ENCODE measurements around the gene CHCHD3. TPM values are rescaled to one million over a fixed set of nuclear protein-coding genes. Genes with fewer than 3 reads are reported as not detected.

CHCHD3 gene
- total and polyA plus RNA-seq, 2 donors (not counting 1 experiment from before 2014, with no cell fraction given): 80.8 to 94.0 TPM

- no peak for DNase-seq (ENCODE audit: low read depth in 2 of 2)
- no peak overlapping the region for H3K9ac ChIP-seq (ENCODE audit: insufficient read depth, low read length)
- no peaks in the 10 kb centered on the region for H3K4me1 ChIP-seq (ENCODE audit: control insufficient read depth, extremely low read depth, insufficient read depth, low read length)
- H3K4me3 ChIP-seq (replicated peaks in 1 of 4; ENCODE audit: control extremely low read depth in 1 of 4, insufficient read depth in 1 of 4, low read depth in 3 of 4, low read length in 4 of 4): no peak overlapping the region
- no peak overlapping the region for H3K27ac ChIP-seq (ENCODE audit: insufficient read depth, low read length)
- no peak for TF ChIP-seq CTCF (conservative IDR thresholded peaks at IDR 0.05 in 1 of 2, IDR thresholded peaks at IDR 0.05 in 1 of 2; ENCODE audit: low read depth in 1 of 2, low read length in 2 of 2)
- no peak for TF ChIP-seq EZH2 (IDR thresholded peaks at IDR 0.05; ENCODE audit: low read length, missing control alignments)
- H4K20me1 ChIP-seq (ENCODE audit: control insufficient read depth, extremely low read depth, insufficient read depth, low read length): no peaks in the 10 kb centered on the region
- no peak overlapping the region for H3K4me2 ChIP-seq (ENCODE audit: extremely low read depth, insufficient read depth, low read length)
- H3K36me3 ChIP-seq (ENCODE audit: control insufficient read depth, insufficient read depth, low read length): no peaks in the 10 kb centered on the region
- H3K9me3 ChIP-seq (ENCODE audit: control insufficient read depth, insufficient read depth, low read depth, low read length): no peaks in the 10 kb centered on the region
- H2AFZ ChIP-seq (ENCODE audit: low read length): no peak overlapping the region
- no peaks in the 10 kb centered on the region for H3K79me2 ChIP-seq (ENCODE audit: control insufficient read depth, insufficient read depth, low read length)
- H3K27me3 ChIP-seq (ENCODE audit: control insufficient read depth, insufficient read depth, low read length): no peaks in the 10 kb centered on the region
Measured at GRCh38 chr7:132825222-132825621, 256.7 kb downstream of the CHCHD3 start.

GRCh38 chr7:132819648-132820047 lies 262.2 kb downstream of the CHCHD3 start:
- no peak for DNase-seq (ENCODE audit: low read depth in 2 of 2)
- H4K20me1 ChIP-seq (ENCODE audit: control insufficient read depth, extremely low read depth, insufficient read depth, low read length): no peaks in the 10 kb centered on the region
- no peak overlapping the region for H2AFZ ChIP-seq (ENCODE audit: low read length)
- no peak overlapping the region for H3K4me2 ChIP-seq (ENCODE audit: extremely low read depth, insufficient read depth, low read length)
- no peaks in the 10 kb centered on the region for H3K4me1 ChIP-seq (ENCODE audit: control insufficient read depth, extremely low read depth, insufficient read depth, low read length)
- H3K27me3 ChIP-seq (ENCODE audit: control insufficient read depth, insufficient read depth, low read length): no peaks in the 10 kb centered on the region
- no peak overlapping the region for H3K4me3 ChIP-seq (replicated peaks in 1 of 4; ENCODE audit: control extremely low read depth in 1 of 4, insufficient read depth in 1 of 4, low read depth in 3 of 4, low read length in 4 of 4)
- TF ChIP-seq CTCF (conservative IDR thresholded peaks at IDR 0.05 in 1 of 2, IDR thresholded peaks at IDR 0.05 in 1 of 2; ENCODE audit: low read depth in 1 of 2, low read length in 2 of 2) (no peak), EZH2 (IDR thresholded peaks at IDR 0.05; ENCODE audit: low read length, missing control alignments) (no peak)
- H3K27ac ChIP-seq (ENCODE audit: insufficient read depth, low read length): no peak overlapping the region
- no peaks in the 10 kb centered on the region for H3K36me3 ChIP-seq (ENCODE audit: control insufficient read depth, insufficient read depth, low read length)
- no peak overlapping the region for H3K9ac ChIP-seq (ENCODE audit: insufficient read depth, low read length)
- no peaks in the 10 kb centered on the region for H3K79me2 ChIP-seq (ENCODE audit: control insufficient read depth, insufficient read depth, low read length)
- H3K9me3 ChIP-seq (ENCODE audit: control insufficient read depth, insufficient read depth, low read depth, low read length): no peaks in the 10 kb centered on the region

- H2AFZ ChIP-seq (ENCODE audit: low read length): no peak overlapping the region
- H3K9me3 ChIP-seq (ENCODE audit: control insufficient read depth, insufficient read depth, low read depth, low read length): no peaks in the 10 kb centered on the region
- TF ChIP-seq CTCF (conservative IDR thresholded peaks at IDR 0.05 in 1 of 2, IDR thresholded peaks at IDR 0.05 in 1 of 2; ENCODE audit: low read depth in 1 of 2, low read length in 2 of 2) (no peak), EZH2 (IDR thresholded peaks at IDR 0.05; ENCODE audit: low read length, missing control alignments) (no peak)
- no peaks in the 10 kb centered on the region for H3K4me1 ChIP-seq (ENCODE audit: control insufficient read depth, extremely low read depth, insufficient read depth, low read length)
- H3K9ac ChIP-seq (ENCODE audit: insufficient read depth, low read length): no peak overlapping the region
- H3K27ac ChIP-seq (ENCODE audit: insufficient read depth, low read length): no peak overlapping the region
- no peaks in the 10 kb centered on the region for H3K79me2 ChIP-seq (ENCODE audit: control insufficient read depth, insufficient read depth, low read length)
- H3K36me3 ChIP-seq (ENCODE audit: control insufficient read depth, insufficient read depth, low read length): no peaks in the 10 kb centered on the region
- H3K4me3 ChIP-seq (replicated peaks in 1 of 4; ENCODE audit: control extremely low read depth in 1 of 4, insufficient read depth in 1 of 4, low read depth in 3 of 4, low read length in 4 of 4): no peak overlapping the region
- no peaks in the 10 kb centered on the region for H3K27me3 ChIP-seq (ENCODE audit: control insufficient read depth, insufficient read depth, low read length)
- no peaks in the 10 kb centered on the region for H4K20me1 ChIP-seq (ENCODE audit: control insufficient read depth, extremely low read depth, insufficient read depth, low read length)
- DNase-seq (ENCODE audit: low read depth in 2 of 2): peak; percentile 15 to 45
- H3K4me2 ChIP-seq (ENCODE audit: extremely low read depth, insufficient read depth, low read length): no peak overlapping the region
Measured at GRCh38 chr7:132817949-132818348, 263.9 kb downstream of the CHCHD3 start.
